Pons (tissue), 1 donor: ENCODE results near the gene SLC29A1.

Source experiments
- DNase-seq: peaks from one replicate; pipeline ENCODE4 v3.0.0-alpha.2; 2016; ENCODE audit warnings: low spot score

Gene SLC29A1

GRCh38 chr6:44268095-44268628, 44.8 kb downstream of the SLC29A1 start:
- DNase-seq: peak; percentile 54

GRCh38 chr6:44269178-44269920, 46.0 kb downstream of the SLC29A1 start:
- no peak for DNase-seq

GRCh38 chr6:44269921-44270525, 46.6 kb downstream of the SLC29A1 start, which contains the start of gene TMEM151B:
Gene TMEM151B (plus strand): TSS chr6:44270450. CDS start chr6:44270743, 293 bp downstream.
- no peak for DNase-seq

GRCh38 chr6:44270526-44271405, 47.4 kb downstream of the SLC29A1 start:
- no peak for DNase-seq

- no peak for DNase-seq
Measured at GRCh38 chr6:44271406-44271723, 48.0 kb downstream of the SLC29A1 start.

GRCh38 chr6:44271914-44272313, 48.5 kb downstream of the SLC29A1 start:
- no peak for DNase-seq

- no peak for DNase-seq
Measured at GRCh38 chr6:44272529-44272928, 49.1 kb downstream of the SLC29A1 start.

GRCh38 chr6:44272999-44273566, 49.7 kb downstream of the SLC29A1 start:
- DNase-seq: no peak

- no peak for DNase-seq
Measured at GRCh38 chr6:44273617-44274016, 50.2 kb downstream of the SLC29A1 start.

- no peak for DNase-seq
Measured at GRCh38 chr6:44275271-44275748, 51.9 kb downstream of the SLC29A1 start.

- no peak for DNase-seq
Measured at GRCh38 chr6:44275749-44276648, 52.6 kb downstream of the SLC29A1 start.

- no peak for DNase-seq
Measured at GRCh38 chr6:44276667-44277640, 53.6 kb downstream of the SLC29A1 start.

GRCh38 chr6:44277763-44278162, 54.4 kb downstream of the SLC29A1 start:
- no peak for DNase-seq

- DNase-seq: no peak
Measured at GRCh38 chr6:44278315-44278714, 54.9 kb downstream of the SLC29A1 start.

- DNase-seq: no peak
Measured at GRCh38 chr6:44278774-44279697, 55.6 kb downstream of the SLC29A1 start.
